SK-N-SH (cell line): ENCODE measurements around the gene ARHGEF28. TPM values are rescaled to one million over a fixed set of nuclear protein-coding genes. Genes with fewer than 3 reads are reported as not detected.

ENCODE experiments used
- CTCF ChIA-PET: fragments of 300-600, 350-600 bp; formaldehyde crosslinking; extraction: SDS; loops from one replicate; lab custom pipeline; 2021; lab: Yijun Ruan, JAX
- POLR2A ChIA-PET: fragments of 350-600 bp; sonication (Branson Sonifier 250); formaldehyde crosslinking; extraction: SDS; loops from one replicate; lab custom pipeline; 2020; ENCODE audit warnings: antibody characterized with exemption, inconsistent platforms; lab: Yijun Ruan, JAX
- DNase-seq: peaks from one replicate; pipeline ENCODE4 v3.0.0; 2012
- H2AFZ ChIP-seq: fragments of 200-600 bp; sonication (generic); 2 replicates; pipeline ENCODE4 v1.8.1; 2016; ENCODE audit warnings: antibody characterized with exemption, mild to moderate bottlenecking, low read depth
- H3F3A ChIP-seq: fragments of 200-600 bp; sonication (generic); replicated peaks from 2 replicates; pipeline ENCODE3; 2016; ENCODE audit warnings: antibody characterized with exemption, mild to moderate bottlenecking; ENCODE audit not compliant: insufficient read depth
- H3K27ac ChIP-seq, 2 experiments: fragments of 200-500 bp in 1 of 2; fragments of 200-600 bp in 1 of 2; sonication (Bioruptor generic) in 1 of 2; sonication (generic), shearing (Covaris generic) in 1 of 2; 2 replicates each; pipeline versions ENCODE4 v1.5.1 to v1.6.1; 2014 to 2016; ENCODE audit warnings: low read depth in 2 of 2, inconsistent platforms in 1 of 2, low read length in 1 of 2, mild to moderate bottlenecking in 1 of 2, mixed read lengths in 1 of 2
- H3K27me3 ChIP-seq: fragments of 200-600 bp; sonication (generic), shearing (Covaris generic); 2 replicates; pipeline ENCODE4 v1.6.1; 2016; ENCODE audit warnings: mixed run types; ENCODE audit not compliant: insufficient read depth
- H3K36me3 ChIP-seq, 2 experiments: fragments of 200-500 bp in 1 of 2; fragments of 200-600 bp in 1 of 2; sonication (Bioruptor generic) in 1 of 2; sonication (generic) in 1 of 2; replicated peaks in 1 of 2; 2 replicates each; pipeline versions ENCODE3 to v1.5.1; 2014 to 2016; ENCODE audit warnings: low read length in 1 of 2, mild to moderate bottlenecking in 1 of 2; ENCODE audit not compliant: insufficient read depth in 2 of 2, control insufficient read depth in 1 of 2
- H3K4me1 ChIP-seq, 2 experiments: fragments of 200-500 bp in 1 of 2; fragments of 200-600 bp in 1 of 2; sonication (Bioruptor generic) in 1 of 2; sonication (generic), shearing (Covaris generic) in 1 of 2; 2 replicates each; pipeline versions ENCODE4 v1.5.1 to v1.6.1; 2014 to 2016; ENCODE audit warnings: low read depth in 1 of 2, low read length in 1 of 2, mixed run types in 1 of 2; ENCODE audit not compliant: insufficient read depth in 2 of 2, control insufficient read depth in 1 of 2
- H3K4me2 ChIP-seq: fragments of 200-600 bp; sonication (generic), shearing (Covaris generic); 2 replicates; pipeline ENCODE4 v1.6.1; 2017; ENCODE audit warnings: mixed run types
- H3K4me3 ChIP-seq, 2 experiments: fragments of 200-500 bp in 1 of 2; fragments of 200-600 bp in 1 of 2; sonication (Bioruptor generic) in 1 of 2; sonication (generic), shearing (Covaris generic) in 1 of 2; 2 replicates each; pipeline versions ENCODE4 v1.5.1 to v1.8.1; 2014 to 2016; ENCODE audit warnings: low read depth in 2 of 2, inconsistent platforms in 1 of 2, low read length in 1 of 2, mild to moderate bottlenecking in 1 of 2, mixed read lengths in 1 of 2, moderate library complexity in 1 of 2
- H3K79me2 ChIP-seq: fragments of 200-600 bp; sonication (generic); 2 replicates; pipeline ENCODE4 v1.8.1; 2017; ENCODE audit warnings: mild to moderate bottlenecking; ENCODE audit not compliant: insufficient read depth
- H3K9ac ChIP-seq: fragments of 200-600 bp; sonication (generic); 2 replicates; pipeline ENCODE4 v1.6.1; 2017; ENCODE audit warnings: mixed run types
- H3K9me2 ChIP-seq: fragments of 200-600 bp; sonication (generic); 2 replicates; pipeline ENCODE4 v1.6.1; 2017; ENCODE audit warnings: mixed run types
- H3K9me3 ChIP-seq: fragments of 200-600 bp; sonication (generic); 2 replicates; pipeline ENCODE4 v1.6.1; 2017; ENCODE audit warnings: mixed run types, mild to moderate bottlenecking, moderate library complexity
- H4K20me1 ChIP-seq: fragments of 200-600 bp; sonication (generic); 2 replicates; pipeline ENCODE4 v1.6.1; 2017; ENCODE audit warnings: mild to moderate bottlenecking, mixed run types; ENCODE audit not compliant: insufficient read depth
- EP300 ChIP-seq, 2 experiments: IDR thresholded peaks; 2 replicates each; pipeline versions ENCODE4 v1.4.0 to v1.6.1; 2012; ENCODE audit warnings: borderline replicate concordance in 1 of 2, low read depth in 1 of 2, low read length in 1 of 2
- IRF3 ChIP-seq: fragments of 150-350 bp; IDR thresholded peaks from 2 replicates; pipeline ENCODE4 v1.6.1; 2016; ENCODE audit warnings: mild to moderate bottlenecking, low read depth, low read length
- JUND ChIP-seq: IDR thresholded peaks from 2 replicates; pipeline ENCODE4 v1.4.0; 2012
- MAX ChIP-seq: IDR thresholded peaks from 2 replicates; pipeline ENCODE4 v1.4.0; 2012; ENCODE audit warnings: low read depth
- MEF2A ChIP-seq: IDR thresholded peaks from 2 replicates; pipeline ENCODE4 v1.4.0; 2012; ENCODE audit warnings: low read depth, borderline replicate concordance
- RAD21 ChIP-seq: IDR thresholded peaks from 2 replicates; pipeline ENCODE4 v1.6.1; 2012; ENCODE audit warnings: mild to moderate bottlenecking, low read length
- RFX5 ChIP-seq: IDR thresholded peaks from 2 replicates; pipeline ENCODE4 v1.6.1; 2012; ENCODE audit warnings: mild to moderate bottlenecking, improper control_type of control experiment, low read length
- SIN3A ChIP-seq: IDR thresholded peaks from 2 replicates; pipeline ENCODE4 v1.6.1; 2012; ENCODE audit warnings: low read depth, mild to moderate bottlenecking, low read length, moderate library complexity, borderline replicate concordance
- TAF1 ChIP-seq: IDR thresholded peaks from 2 replicates; pipeline ENCODE4 v1.6.1; 2012; ENCODE audit warnings: low read depth, mild to moderate bottlenecking, low read length, moderate library complexity, borderline replicate concordance
- YY1 ChIP-seq: IDR thresholded peaks from 2 replicates; pipeline ENCODE4 v1.4.0; 2012; ENCODE audit warnings: low read depth, mild to moderate bottlenecking
- WGBS: methylation state at CpG from one replicate; pipeline ENCODE4 v1.1.6; 2017; ENCODE audit warnings: low lambda C conversion rate; 5-methylcytosine and 5-hydroxymethylcytosine counted together
- polyA plus RNA-seq, 3 experiments: library from polyadenylated mRNA; depleted of rRNA; stranded (reverse); fragments of >200 nt; gene quantifications; 2 replicates each; pipeline ENCODE4 v1.2.3, GENCODE V29; 2012
- TF ChIP-seq, protein P1 (sequence below): fragments of 200-600 bp; sonication (generic); IDR thresholded peaks from 2 replicates; pipeline ENCODE4 v1.6.1; 2017; ENCODE audit warnings: antibody characterized with exemption, mild to moderate bottlenecking, moderate library complexity
- TF ChIP-seq, protein P2 (sequence below): IDR thresholded peaks from 2 replicates; pipeline ENCODE4 v1.4.0; 2012; ENCODE audit warnings: low read depth, borderline replicate concordance
- TF ChIP-seq, protein P3 (sequence below): IDR thresholded peaks from 2 replicates; pipeline ENCODE4; 2012

ARHGEF28 gene
- polyA plus RNA-seq, 1 of the 3 experiments (the other 2 are of a cell fraction), result 4.2 TPM

DNA sequence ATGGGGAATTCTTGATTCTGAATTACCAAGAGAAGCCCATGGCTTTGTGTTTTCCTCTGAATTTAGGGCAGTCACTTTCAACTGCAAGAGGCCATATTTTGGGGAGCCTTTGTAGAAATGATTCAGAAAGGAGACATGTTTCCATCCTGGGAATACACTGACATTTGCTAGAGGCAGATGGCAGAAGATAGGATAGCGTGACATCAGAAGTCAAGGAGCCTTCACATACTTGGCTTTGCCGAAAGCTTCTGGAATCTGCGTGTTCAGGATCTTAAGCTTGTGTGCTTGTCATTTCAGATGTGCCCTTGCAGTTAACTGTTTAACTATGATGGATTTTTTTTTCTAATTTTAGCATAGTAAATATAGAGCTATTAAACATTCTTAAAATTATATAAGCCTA lies 296.2 kb downstream of the ARHGEF28 start:
- CTCF ChIA-PET, result interaction anchor here (0.9 kb wide), 1 partner anchor 20 kb away, joined by 3 read pairs; no protein-coding TSS in a partner anchor

More for the DNA sequence above, 296.2 kb downstream of the ARHGEF28 start:
- no peaks in the 10 kb centered on the region for H3K27me3 ChIP-seq
- POLR2A ChIA-PET, result no interaction called here
- no peak for TF ChIP-seq RAD21
- TF ChIP-seq RFX5, result no peak
- TF ChIP-seq IRF3, result no peak
- TF ChIP-seq, protein P1, sequence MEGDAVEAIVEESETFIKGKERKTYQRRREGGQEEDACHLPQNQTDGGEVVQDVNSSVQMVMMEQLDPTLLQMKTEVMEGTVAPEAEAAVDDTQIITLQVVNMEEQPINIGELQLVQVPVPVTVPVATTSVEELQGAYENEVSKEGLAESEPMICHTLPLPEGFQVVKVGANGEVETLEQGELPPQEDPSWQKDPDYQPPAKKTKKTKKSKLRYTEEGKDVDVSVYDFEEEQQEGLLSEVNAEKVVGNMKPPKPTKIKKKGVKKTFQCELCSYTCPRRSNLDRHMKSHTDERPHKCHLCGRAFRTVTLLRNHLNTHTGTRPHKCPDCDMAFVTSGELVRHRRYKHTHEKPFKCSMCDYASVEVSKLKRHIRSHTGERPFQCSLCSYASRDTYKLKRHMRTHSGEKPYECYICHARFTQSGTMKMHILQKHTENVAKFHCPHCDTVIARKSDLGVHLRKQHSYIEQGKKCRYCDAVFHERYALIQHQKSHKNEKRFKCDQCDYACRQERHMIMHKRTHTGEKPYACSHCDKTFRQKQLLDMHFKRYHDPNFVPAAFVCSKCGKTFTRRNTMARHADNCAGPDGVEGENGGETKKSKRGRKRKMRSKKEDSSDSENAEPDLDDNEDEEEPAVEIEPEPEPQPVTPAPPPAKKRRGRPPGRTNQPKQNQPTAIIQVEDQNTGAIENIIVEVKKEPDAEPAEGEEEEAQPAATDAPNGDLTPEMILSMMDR, result no peak
- TF ChIP-seq EP300 (IDR thresholded peaks at IDR 0.05; ENCODE audit: borderline replicate concordance in 1 of 2, low read depth in 1 of 2, low read length in 1 of 2), result no peak
- TF ChIP-seq, protein P2, sequence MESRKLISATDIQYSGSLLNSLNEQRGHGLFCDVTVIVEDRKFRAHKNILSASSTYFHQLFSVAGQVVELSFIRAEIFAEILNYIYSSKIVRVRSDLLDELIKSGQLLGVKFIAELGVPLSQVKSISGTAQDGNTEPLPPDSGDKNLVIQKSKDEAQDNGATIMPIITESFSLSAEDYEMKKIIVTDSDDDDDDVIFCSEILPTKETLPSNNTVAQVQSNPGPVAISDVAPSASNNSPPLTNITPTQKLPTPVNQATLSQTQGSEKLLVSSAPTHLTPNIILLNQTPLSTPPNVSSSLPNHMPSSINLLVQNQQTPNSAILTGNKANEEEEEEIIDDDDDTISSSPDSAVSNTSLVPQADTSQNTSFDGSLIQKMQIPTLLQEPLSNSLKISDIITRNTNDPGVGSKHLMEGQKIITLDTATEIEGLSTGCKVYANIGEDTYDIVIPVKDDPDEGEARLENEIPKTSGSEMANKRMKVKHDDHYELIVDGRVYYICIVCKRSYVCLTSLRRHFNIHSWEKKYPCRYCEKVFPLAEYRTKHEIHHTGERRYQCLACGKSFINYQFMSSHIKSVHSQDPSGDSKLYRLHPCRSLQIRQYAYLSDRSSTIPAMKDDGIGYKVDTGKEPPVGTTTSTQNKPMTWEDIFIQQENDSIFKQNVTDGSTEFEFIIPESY, result no peak
- TF ChIP-seq MAX, result no peak
- no peak for TF ChIP-seq JUND
- TF ChIP-seq TAF1, result no peak
- no peak for TF ChIP-seq SIN3A
- TF ChIP-seq YY1, result no peak
- TF ChIP-seq MEF2A, result no peak
- TF ChIP-seq, protein P3, sequence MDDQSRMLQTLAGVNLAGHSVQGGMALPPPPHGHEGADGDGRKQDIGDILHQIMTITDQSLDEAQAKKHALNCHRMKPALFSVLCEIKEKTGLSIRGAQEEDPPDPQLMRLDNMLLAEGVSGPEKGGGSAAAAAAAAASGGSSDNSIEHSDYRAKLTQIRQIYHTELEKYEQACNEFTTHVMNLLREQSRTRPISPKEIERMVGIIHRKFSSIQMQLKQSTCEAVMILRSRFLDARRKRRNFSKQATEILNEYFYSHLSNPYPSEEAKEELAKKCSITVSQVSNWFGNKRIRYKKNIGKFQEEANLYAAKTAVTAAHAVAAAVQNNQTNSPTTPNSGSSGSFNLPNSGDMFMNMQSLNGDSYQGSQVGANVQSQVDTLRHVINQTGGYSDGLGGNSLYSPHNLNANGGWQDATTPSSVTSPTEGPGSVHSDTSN, result no peak
- H3K4me2 ChIP-seq, result no peak overlapping the region
- H3K36me3 ChIP-seq, result no peaks in the 10 kb centered on the region
- H3K4me3 ChIP-seq, result no peak overlapping the region
- no peak overlapping the region for H2AFZ ChIP-seq
- H3F3A ChIP-seq, result no peaks in the 10 kb centered on the region
- no peak for DNase-seq
- H4K20me1 ChIP-seq, result no peaks in the 10 kb centered on the region
- H3K4me1 ChIP-seq, result peaks cover 0 to 2% of the 10 kb centered on the region in 2 experiments; a peak in 1 of 4 replicates
- H3K9me2 ChIP-seq, result no peaks in the 10 kb centered on the region
- 97% methylated on average over 3 of the region's 3 CpGs for WGBS
- H3K9ac ChIP-seq, result no peak overlapping the region
- no peaks in the 10 kb centered on the region for H3K9me3 ChIP-seq
- no peaks in the 10 kb centered on the region for H3K79me2 ChIP-seq
- no peak overlapping the region for H3K27ac ChIP-seq
